Keratinocyte (primary cell): ENCODE data around the gene IQGAP3.

Experiments used
- EZH2 ChIP-seq: IDR thresholded peaks from one replicate; pipeline ENCODE4 v1.6.1; 2012; ENCODE audit warnings: inconsistent platforms, mild to moderate bottlenecking, low read length, moderate library complexity
- TF ChIP-seq, protein P1 (sequence below), 3 experiments: IDR thresholded peaks in 1 of 3; conservative IDR thresholded peaks in 1 of 3; optimal IDR thresholded peaks in 1 of 3; 2 replicates in 2 of 3; 3 replicates in 1 of 3; pipeline versions ENCODE3 to v1.5.1; 2011; ENCODE audit warnings: low read length in 3 of 3, mild to moderate bottlenecking in 3 of 3, moderate library complexity in 2 of 3, control low read depth in 1 of 3, inconsistent platforms in 1 of 3; ENCODE audit not compliant: insufficient read depth in 2 of 3; ENCODE audit errors: extremely low read depth in 1 of 3

DNA sequence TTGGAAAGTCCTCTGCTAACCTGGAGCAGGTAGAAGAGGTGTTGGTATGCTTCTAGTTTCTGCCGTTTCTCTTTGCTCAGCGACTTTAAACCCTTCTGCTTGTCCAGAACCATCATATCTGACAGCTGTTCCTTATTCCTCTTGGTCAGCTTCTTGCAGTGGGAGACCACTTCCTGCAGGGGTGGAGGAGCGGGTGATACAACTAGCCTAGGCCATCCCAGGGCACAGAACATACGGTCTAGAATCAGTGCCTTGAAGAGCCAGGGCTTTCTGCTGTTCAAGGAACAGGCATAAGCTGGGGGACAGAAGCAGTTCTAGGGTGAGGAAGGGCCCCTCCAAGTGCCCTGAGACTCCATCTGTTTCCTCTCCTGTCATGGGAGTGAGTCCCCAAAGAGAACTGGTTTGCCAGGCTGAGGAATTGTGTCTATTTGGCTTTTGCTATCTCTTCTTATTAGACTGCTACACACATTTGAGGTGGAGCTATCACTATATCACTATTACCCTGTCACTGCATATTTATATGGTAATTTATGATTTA is 32.5 kb downstream of the IQGAP3 start:
- TF ChIP-seq EZH2 = no peak
- TF ChIP-seq, protein P1, sequence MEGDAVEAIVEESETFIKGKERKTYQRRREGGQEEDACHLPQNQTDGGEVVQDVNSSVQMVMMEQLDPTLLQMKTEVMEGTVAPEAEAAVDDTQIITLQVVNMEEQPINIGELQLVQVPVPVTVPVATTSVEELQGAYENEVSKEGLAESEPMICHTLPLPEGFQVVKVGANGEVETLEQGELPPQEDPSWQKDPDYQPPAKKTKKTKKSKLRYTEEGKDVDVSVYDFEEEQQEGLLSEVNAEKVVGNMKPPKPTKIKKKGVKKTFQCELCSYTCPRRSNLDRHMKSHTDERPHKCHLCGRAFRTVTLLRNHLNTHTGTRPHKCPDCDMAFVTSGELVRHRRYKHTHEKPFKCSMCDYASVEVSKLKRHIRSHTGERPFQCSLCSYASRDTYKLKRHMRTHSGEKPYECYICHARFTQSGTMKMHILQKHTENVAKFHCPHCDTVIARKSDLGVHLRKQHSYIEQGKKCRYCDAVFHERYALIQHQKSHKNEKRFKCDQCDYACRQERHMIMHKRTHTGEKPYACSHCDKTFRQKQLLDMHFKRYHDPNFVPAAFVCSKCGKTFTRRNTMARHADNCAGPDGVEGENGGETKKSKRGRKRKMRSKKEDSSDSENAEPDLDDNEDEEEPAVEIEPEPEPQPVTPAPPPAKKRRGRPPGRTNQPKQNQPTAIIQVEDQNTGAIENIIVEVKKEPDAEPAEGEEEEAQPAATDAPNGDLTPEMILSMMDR (optimal IDR thresholded peaks at IDR 0.05 in 1 of 3, IDR thresholded peaks at IDR 0.05 in 1 of 3, conservative IDR thresholded peaks at IDR 0.05 in 1 of 3; ENCODE audit: extremely low read depth in 1 of 3, insufficient read depth in 2 of 3, low read length in 3 of 3) = no peak
